Spleen (tissue), 11 donors: Measurements from ENCODE around the gene NCK2. TPM values are rescaled to one million over a fixed set of nuclear protein-coding genes. Genes with fewer than 3 reads are reported as not detected.
A peak's percentile ranks its signal among the peaks of the same experiment; 100 is the strongest.

Source experiments
- DNase-seq: peaks from one replicate; pipeline ENCODE4 v3.0.0-alpha.2; 2020
- H3K27ac ChIP-seq, 8 donors: fragments of 200-600 bp; sonication (generic) in 7 of 8; 1 replicate in 4 of 8; 2 replicates in 4 of 8; pipeline versions ENCODE4 v1.5.0 to v1.8.0; 2016 to 2021; ENCODE audit warnings: inconsistent platforms in 4 of 8, mild to moderate bottlenecking in 4 of 8, moderate library complexity in 1 of 8
- H3K27me3 ChIP-seq, 7 donors: fragments of 200-600 bp; sonication (generic) in 6 of 7; replicated peaks in 1 of 7; 1 replicate in 4 of 7; 2 replicates in 3 of 7; pipeline versions ENCODE4 v1.5.0 to v1.8.0; 2016 to 2021; ENCODE audit warnings: inconsistent platforms in 3 of 7, mild to moderate bottlenecking in 1 of 7
- H3K36me3 ChIP-seq, 6 donors: fragments of 200-600 bp; sonication (generic) in 5 of 6; 1 replicate in 4 of 6; 2 replicates in 2 of 6; pipeline versions ENCODE4 v1.5.0 to v1.8.0; 2016 to 2021; ENCODE audit warnings: inconsistent platforms in 2 of 6
- H3K4me1 ChIP-seq, 6 donors: fragments of 200-600 bp; sonication (generic) in 5 of 6; 1 replicate in 3 of 6; 2 replicates in 3 of 6; pipeline versions ENCODE4 v1.5.0 to v1.8.0; 2016 to 2021; ENCODE audit warnings: inconsistent platforms in 3 of 6
- H3K4me3 ChIP-seq, 8 donors: fragments of 200-600 bp; sonication (generic) in 7 of 8; 1 replicate in 4 of 8; 2 replicates in 4 of 8; pipeline versions ENCODE4 v1.5.0 to v1.8.0; 2016 to 2021; ENCODE audit warnings: inconsistent platforms in 4 of 8, mild to moderate bottlenecking in 4 of 8, moderate library complexity in 2 of 8
- H3K9me3 ChIP-seq, 8 donors: fragments of 200-600 bp; sonication (generic) in 7 of 8; 1 replicate in 4 of 8; 2 replicates in 4 of 8; pipeline versions ENCODE4 v1.5.0 to v1.8.0; 2016 to 2021; ENCODE audit warnings: inconsistent platforms in 4 of 8
- POLR2A ChIP-seq, 3 donors: fragments of 450-650 bp; IDR thresholded peaks; one replicate each; pipeline ENCODE4 v1.5.1; 2017; ENCODE audit warnings: antibody characterized with exemption in 3 of 3, mild to moderate bottlenecking in 1 of 3
- POLR2AphosphoS5 ChIP-seq, 3 donors: sonication (generic); formaldehyde crosslinking; IDR thresholded peaks; one replicate each; pipeline ENCODE4 v1.5.1; 2017; ENCODE audit warnings: antibody characterized with exemption in 3 of 3
- WGBS, 5 donors: extraction: QIAGEN DNeasy Blood & Tissue Kit in 3 of 5; methylation state at CpG; one replicate each; pipeline versions ENCODE4 v1.1.5 to v1.1.7; 2013 to 2018; 5-methylcytosine and 5-hydroxymethylcytosine counted together
- intact Hi-C: fragments of 100-400 bp; cut with DNase I; formaldehyde crosslinking; loops from one replicate; pipeline ENCODE4 v1.15.0; 2023; ENCODE audit warnings: low total_unique reads
- polyA plus RNA-seq, 3 donors: library from polyadenylated mRNA; stranded (reverse); fragments of 200-250 nt; gene quantifications; one replicate each; pipeline ENCODE4 v1.2.1, GENCODE V29; 2013
- total RNA-seq, 7 donors: library from RNA; depleted of rRNA in 3 of 7; stranded (reverse); fragments of >200 nt in 3 of 7; fragmentation: NEBNext Ultra II Directional in 4 of 7; extraction: Animal tissue kit (Norgen Biotek cat#: 25700) in 4 of 7; gene quantifications; one replicate each; pipeline versions ENCODE4 v1.1.0 to v1.2.1, GENCODE V29; 2016 to 2021
- TF ChIP-seq, protein P1 (sequence below), 11 experiments: fragments of 200-600 bp in 7 of 11; fragments of 450-650 bp in 4 of 11; sonication (generic) in 4 of 11; IDR thresholded peaks in 8 of 11; conservative IDR thresholded peaks in 3 of 11; 1 replicate in 7 of 11; 2 replicates in 4 of 11; pipeline versions ENCODE4 v1.4.0 to v1.8.0; 2016 to 2021; ENCODE audit warnings: antibody characterized with exemption in 11 of 11, inconsistent platforms in 4 of 11, mild to moderate bottlenecking in 1 of 11
- donor health status: healthy with polysubstance abuse.
- donor health status: DM: no; HTN: no; CAD: no; lungs with moderate emphysema.
- donor health status: DM: no; HTN: no; CAD: no.
- donor health status: Bipolar disorder and iron deficiency.
- donor health status: healthy.
- donor health status: DM: no; HTN: no; CAD: no.
- donor health status: DM: yes; HTN: yes; CAD: no.

NCK2 gene
- total and polyA plus RNA-seq, 10 donors, result 21.5 to 106 (median 62.6) TPM

DNA sequence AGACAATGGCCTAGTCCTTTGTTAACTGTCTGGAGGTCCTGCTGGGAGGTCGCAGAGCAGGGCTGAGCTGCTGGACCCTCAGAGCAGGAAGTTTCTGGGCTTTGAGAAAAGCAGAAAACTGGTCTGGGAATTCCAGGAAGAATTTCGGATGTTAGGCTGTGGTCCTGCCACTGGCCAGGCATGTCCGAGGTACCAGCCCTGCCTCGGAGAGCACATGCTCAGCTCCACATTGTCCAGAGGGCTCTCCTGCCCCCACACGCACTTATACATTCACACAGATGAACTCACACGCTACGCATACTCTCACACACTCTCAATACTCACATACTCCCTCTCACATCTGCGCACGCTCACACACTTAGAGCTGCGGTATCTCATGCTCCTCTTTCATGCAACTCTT is 146.1 kb downstream of the NCK2 start:
- Histone ChIP-seq H3K4me1 (peaks cover 0 to 63% (median 17%) of the 10 kb centered on the region in 6 donors), H3K9me3 (peaks cover 0 to 18% (median 11%) of the 10 kb centered on the region in 8 donors), H3K27ac (peak overlapping the region in 2 of 8 donors; percentile 29 to 30), H3K4me3 (no peak overlapping the region), H3K27me3 (no peaks in the 10 kb centered on the region), H3K36me3 (peaks cover 0 to 64% (median 30%) of the 10 kb centered on the region in 6 donors)
- 90 to 94% (median 91%) methylated on average over 10 of the region's 10 CpGs for WGBS, 5 donors
- intact Hi-C loops, result no loop called here
- TF ChIP-seq POLR2A (IDR thresholded peaks at IDR 0.05), result no peak
- TF ChIP-seq, protein P1, sequence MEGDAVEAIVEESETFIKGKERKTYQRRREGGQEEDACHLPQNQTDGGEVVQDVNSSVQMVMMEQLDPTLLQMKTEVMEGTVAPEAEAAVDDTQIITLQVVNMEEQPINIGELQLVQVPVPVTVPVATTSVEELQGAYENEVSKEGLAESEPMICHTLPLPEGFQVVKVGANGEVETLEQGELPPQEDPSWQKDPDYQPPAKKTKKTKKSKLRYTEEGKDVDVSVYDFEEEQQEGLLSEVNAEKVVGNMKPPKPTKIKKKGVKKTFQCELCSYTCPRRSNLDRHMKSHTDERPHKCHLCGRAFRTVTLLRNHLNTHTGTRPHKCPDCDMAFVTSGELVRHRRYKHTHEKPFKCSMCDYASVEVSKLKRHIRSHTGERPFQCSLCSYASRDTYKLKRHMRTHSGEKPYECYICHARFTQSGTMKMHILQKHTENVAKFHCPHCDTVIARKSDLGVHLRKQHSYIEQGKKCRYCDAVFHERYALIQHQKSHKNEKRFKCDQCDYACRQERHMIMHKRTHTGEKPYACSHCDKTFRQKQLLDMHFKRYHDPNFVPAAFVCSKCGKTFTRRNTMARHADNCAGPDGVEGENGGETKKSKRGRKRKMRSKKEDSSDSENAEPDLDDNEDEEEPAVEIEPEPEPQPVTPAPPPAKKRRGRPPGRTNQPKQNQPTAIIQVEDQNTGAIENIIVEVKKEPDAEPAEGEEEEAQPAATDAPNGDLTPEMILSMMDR (IDR thresholded peaks at IDR 0.05 in 8 of 11, conservative IDR thresholded peaks at IDR 0.05 in 3 of 11), result no peak
- TF ChIP-seq POLR2AphosphoS5 (IDR thresholded peaks at IDR 0.05), result no peak
- no peak for DNase-seq

DNA sequence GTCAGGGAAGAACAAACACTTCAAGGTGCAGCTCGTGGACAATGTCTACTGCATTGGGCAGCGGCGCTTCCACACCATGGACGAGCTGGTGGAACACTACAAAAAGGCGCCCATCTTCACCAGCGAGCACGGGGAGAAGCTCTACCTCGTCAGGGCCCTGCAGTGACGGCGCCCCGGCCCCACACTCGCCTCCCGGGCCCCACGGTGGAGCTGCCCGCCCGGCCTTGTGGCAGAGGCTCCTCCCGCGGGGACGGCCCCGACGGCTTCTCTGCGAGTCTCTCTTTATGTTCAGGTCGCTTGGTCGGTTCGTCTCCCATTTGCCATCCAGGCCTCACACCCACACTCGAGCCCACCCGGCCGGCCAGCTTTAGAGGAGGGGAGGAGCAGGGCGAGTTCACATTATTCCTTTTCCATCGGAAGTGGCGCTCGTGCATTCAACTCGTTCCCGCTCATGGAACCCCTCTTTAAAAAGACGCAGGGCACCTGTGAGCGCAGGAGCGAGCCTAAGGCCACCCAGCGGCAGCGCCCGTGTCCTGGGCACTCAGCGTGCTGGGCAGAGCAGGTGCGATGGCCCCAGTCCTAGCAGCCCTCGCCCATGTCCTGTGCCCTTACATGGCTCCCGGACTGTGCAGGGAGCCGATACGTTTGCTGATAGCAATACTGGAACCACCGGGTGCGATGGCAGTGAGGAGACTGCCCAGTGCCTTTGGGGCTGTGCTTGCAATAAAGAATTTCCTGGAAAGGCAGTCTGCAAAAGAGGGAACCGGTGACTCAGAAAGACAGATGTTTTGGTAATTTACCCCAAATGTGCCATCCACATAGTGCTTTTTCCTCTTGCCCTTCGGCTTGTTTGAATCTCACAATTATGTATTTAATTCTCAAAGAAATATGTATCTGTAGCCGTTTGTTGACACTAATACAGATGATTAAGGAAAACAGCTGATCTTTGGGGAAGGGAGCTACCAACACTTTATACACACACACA is 148.6 kb downstream of the NCK2 start:
- H3K4me1 ChIP-seq, result peaks cover 0 to 47% (median 6%) of the 10 kb centered on the region in 6 donors
- H3K27me3 ChIP-seq, result no peaks in the 10 kb centered on the region
- DNase-seq, result no peak
- 95 to 98% (median 96%) methylated on average over 41 to 51 of the region's 51 CpGs for WGBS, 5 donors
- TF ChIP-seq POLR2A (IDR thresholded peaks at IDR 0.05) (no peak), POLR2AphosphoS5 (IDR thresholded peaks at IDR 0.05) (peak in 2 of 3 donors; percentile 12 to 73)
- peaks cover 0 to 64% (median 30%) of the 10 kb centered on the region in 6 donors for H3K36me3 ChIP-seq
- no peak overlapping the region for H3K4me3 ChIP-seq
- intact Hi-C loops, result no loop called here
- H3K9me3 ChIP-seq, result peaks cover 0 to 26% (median 21%) of the 10 kb centered on the region in 8 donors
- H3K27ac ChIP-seq, result no peak overlapping the region

DNA sequence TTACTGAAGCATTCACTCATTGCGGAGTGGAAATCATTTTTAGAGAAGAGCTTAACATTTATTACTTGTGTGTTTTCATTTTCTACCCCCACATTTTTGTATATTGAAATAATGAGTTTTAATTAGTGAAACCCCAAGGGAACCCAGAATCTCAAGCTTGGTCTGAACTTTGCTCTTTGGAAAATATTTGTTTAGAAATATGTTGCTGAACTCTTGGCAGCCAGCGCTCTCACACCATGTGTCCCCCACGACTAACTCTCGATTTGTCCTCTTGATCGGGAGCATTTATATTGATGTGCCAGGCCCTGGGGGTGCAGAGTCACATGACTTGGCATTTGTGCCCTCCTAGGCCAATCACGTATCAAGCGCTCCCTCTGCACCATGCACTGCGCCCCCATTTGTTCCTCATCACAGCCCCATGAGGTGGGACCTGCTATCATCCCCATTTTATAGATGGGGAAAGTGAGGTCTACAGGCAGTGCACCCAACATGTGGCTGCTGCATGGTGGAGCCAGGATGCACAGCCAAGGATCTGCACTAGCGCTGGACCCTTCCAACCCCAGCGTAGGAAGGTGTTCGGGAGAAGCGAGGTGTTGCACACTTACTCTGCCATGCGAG is 149.7 kb downstream of the NCK2 start:
- WGBS, 5 donors, result 93 to 96% (median 94%) methylated on average over 13 of the region's 13 CpGs
- intact Hi-C loops, result no loop called here
- Histone ChIP-seq H3K27me3 (no peaks in the 10 kb centered on the region), H3K4me1 (peaks cover 0 to 37% (median 6%) of the 10 kb centered on the region in 6 donors), H3K4me3 (no peak overlapping the region), H3K36me3 (peaks cover 0 to 52% (median 28%) of the 10 kb centered on the region in 6 donors), H3K27ac (peak overlapping the region in 1 of 8 donors; percentile 8), H3K9me3 (peaks cover 0 to 28% (median 24%) of the 10 kb centered on the region in 8 donors)
- no peak for DNase-seq
- TF ChIP-seq POLR2AphosphoS5 (IDR thresholded peaks at IDR 0.05) (peak; percentile 7 to 22 (median 14)), POLR2A (IDR thresholded peaks at IDR 0.05) (no peak)
- TF ChIP-seq, protein P1 (IDR thresholded peaks at IDR 0.05 in 8 of 11, conservative IDR thresholded peaks at IDR 0.05 in 3 of 11), result no peak

DNA sequence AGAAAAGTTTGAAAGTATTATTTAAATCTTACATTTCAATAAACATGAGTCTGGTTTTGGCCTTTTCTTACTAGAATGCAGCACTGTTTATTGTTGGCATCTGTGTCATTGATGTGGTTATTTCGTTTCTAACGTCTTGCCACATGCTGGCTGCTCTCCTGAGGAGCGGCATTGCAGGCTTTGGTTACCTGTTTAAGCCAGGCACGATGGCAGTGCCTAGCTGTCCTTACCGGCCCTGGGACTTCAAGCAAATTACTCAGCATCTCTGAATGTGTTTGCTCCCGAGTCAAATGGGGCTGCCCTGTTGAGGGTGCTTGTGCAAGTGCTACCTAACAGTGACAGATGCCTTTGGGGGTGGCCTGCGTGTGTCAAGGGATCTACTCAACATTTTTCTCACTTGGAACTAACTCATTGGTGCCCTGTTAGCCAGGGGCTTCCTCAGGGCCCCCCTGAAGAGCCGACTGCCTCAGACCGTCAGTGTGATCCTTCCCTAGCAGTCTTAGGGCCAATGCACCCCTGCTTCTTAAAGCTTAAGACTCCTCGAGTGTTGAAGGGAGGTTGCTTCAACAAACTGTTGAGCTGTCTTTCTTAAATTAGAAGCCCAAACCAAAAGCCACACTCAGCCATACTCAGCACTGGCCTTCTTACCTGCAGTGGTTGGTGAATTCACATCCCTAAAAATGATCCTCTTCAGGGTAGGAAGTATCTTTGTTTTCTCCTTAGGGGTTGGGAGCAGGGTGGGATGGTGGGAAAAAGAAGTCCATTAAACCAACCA is 151.5 kb downstream of the NCK2 start:
- no peak overlapping the region for H3K4me3 ChIP-seq
- intact Hi-C loops, result no loop called here
- H3K27ac ChIP-seq, result peak overlapping the region in 1 of 8 donors; percentile 57
- no peak for DNase-seq
- H3K36me3 ChIP-seq, result peaks cover 0 to 41% (median 28%) of the 10 kb centered on the region in 6 donors
- H3K27me3 ChIP-seq, result no peaks in the 10 kb centered on the region
- TF ChIP-seq POLR2A (IDR thresholded peaks at IDR 0.05) (no peak), POLR2AphosphoS5 (IDR thresholded peaks at IDR 0.05) (no peak)
- TF ChIP-seq, protein P1 (IDR thresholded peaks at IDR 0.05 in 8 of 11, conservative IDR thresholded peaks at IDR 0.05 in 3 of 11), result no peak
- peaks cover 0 to 42% (median 37%) of the 10 kb centered on the region in 8 donors for H3K9me3 ChIP-seq
- WGBS, 5 donors, result 71 to 89% (median 83%) methylated on average over 10 of the region's 10 CpGs
- H3K4me1 ChIP-seq, result peaks cover 0 to 20% (median 0%) of the 10 kb centered on the region in 6 donors
